Left hindlimb (tissue), 1 donor: ENCODE results near the gene PRSS53.
A peak's percentile ranks its signal among the peaks of the same experiment; 100 is the strongest.
"Not testable (repeated sequence)": the region's sequence is repeated elsewhere in the genome, so short reads cannot be mapped to it uniquely, and the experiment has no call there.

Experiments
- DNase-seq: peaks from one replicate; pipeline ENCODE4 v3.0.0-alpha.2; 2018

The PRSS53 gene

DNA sequence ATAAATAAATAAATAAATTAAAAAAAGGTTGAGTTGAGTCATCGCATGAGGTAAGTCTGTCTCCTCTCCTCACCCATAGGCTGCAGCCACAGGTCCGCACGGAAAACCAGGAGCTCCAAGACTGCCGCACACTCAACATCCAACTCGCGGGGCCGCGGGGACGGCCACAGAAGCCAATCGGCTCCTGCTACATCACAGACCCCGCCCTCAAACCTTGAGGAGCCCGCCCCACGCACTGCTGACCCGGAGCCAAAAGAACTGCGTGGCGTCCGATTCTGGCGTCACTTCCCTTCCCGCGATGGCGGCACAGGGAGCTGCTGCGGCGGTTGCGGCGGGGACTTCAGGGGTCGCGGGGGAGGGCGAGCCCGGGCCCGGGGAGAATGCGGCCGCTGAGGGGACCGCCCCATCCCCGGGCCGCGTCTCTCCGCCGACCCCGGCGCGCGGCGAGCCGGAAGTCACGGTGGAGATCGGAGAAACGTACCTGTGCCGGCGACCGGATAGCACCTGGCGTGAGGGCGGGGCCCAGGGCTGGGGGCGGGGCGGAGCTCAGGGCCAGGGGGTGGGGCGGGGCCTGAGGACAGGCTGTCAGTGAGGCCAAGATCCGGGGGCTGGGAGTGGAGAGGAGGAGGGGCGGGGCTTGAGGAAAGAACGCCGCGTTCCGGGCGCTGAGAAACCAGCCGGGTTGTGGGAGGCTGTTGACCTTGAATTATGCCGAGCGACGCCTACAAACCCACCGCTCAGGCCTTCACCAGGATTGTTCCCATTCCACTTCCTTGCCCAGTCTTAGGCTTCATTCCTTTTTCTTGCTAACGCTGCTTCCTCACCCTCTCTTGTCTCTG, 28.9 kb upstream of the PRSS53 start, which contains the start of gene KAT8:
KAT8 (plus strand) TSS at position 281 of the 839 bp plus-strand sequence; CDS start at position 299, 18 bp downstream.
- peak; percentile 99 for DNase-seq

DNA sequence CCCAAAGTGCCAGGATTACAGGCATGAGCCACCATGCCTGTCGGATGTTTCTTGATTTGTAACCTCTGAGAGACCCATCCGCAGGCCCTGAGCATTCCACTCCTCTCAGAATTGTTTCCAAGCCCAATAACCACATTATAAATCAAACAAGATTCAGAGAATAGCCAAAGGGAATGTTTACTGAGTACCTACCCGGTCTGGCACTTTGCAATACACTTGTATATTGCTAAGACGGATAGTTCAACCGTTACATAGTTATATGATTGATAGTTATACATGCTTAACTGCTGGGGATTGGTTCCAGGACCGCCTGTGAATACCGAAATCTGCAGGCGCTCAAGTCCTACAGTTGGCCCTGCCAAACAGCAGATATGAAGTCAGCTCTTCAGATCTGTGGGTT, 25.7 kb upstream of the PRSS53 start:
- DNase-seq = no peak

DNA sequence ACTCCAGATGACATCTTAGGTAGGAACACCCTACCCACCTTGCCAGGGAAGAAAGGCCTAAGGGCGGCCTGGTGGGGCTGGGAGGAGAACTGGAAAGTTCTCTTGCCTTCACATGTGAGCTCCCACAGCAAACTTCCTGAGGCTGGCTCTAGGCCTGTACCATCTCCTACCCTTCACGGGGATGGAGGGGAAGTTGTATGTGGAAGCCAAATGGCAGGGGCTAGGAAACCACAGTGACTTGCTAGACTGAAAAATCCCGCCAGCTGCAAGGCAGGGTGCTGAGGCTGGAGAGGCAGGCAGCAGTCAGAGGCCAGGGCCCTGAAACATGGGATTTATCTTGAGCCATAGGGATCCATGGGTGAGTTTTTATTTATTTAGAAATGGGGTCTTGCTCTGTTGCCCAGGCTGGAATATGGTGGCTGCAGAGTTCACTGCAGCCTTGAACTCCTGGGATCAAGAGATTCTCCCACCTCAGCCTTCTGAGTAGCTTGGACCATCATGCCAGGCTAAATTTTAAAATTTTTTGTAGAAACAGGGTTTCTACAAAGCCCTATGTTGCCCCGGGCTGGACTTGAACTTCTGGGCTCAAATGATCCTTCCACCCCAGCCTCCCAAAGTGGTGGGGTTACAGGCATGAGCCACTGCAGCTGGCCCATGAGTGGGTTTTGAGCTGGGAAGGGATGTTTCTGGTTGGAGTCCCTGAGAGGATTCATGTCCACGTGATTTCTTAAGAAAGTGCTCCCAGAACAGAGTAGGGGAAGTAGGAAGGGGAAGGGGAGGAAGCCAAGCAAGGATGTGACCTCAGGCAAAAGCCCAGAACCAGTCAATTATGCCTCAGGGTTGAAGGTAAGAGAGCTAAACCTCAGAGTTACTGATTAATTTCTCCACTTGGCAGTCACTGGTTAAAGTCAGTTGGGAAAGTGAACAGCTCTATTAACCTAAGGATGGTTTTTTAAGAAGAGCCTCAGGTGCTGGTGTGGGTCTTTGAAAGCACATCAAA, 24.7 kb upstream of the PRSS53 start:
- no peak for DNase-seq

DNA sequence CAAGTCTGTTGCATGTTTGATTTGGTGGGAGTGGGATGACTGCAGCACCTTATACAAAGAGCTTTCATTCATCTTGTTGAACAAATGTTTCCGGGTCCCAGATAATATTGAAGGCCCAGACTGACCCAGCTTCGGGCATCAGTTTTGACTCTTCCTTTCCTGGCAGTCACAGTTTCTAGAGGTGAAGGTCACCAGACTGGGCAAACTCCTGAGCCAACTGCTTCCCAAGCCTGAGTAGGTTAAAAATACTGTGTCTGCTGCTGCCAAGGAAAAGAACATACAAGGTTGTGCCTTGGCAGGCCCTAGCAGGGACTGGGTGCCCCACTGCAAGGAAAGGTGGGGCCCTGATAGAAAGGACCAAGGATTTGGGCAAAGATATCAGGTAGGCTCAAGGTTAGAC, 24.0 kb upstream of the PRSS53 start:
- DNase-seq = no peak

DNA sequence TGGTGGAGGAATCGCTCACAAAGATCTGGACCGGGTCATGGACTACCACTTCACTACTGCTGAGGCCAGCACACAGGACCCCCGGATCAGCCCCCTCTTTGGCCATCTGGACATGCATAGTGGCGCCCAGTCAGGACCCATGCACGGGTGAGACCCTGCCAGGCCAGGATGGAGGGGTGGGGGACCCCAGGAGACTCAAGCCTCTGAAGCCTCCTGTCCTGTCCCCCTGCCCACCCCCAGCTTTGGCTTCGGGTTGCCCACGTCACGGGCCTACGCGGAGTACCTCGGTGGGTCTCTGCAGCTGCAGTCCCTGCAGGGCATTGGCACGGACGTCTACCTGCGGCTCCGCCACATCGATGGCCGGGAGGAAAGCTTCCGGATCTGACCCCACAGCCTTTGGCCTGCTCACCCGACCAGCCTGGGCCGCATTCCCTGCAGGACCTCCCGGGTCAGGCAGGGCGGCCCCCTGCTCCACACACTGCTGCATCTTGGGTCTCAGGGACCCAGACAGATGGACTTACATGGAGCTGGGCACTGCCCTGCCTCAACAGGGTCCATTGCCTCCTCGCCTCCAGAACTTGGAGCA, 23.2 kb upstream of the PRSS53 start:
- no peak for DNase-seq

GRCh38 chr16:31110106-31111034, 21.6 kb upstream of the PRSS53 start:
- no peak for DNase-seq

- DNase-seq = no peak
Measured at GRCh38 chr16:31109622-31110021, 20.9 kb upstream of the PRSS53 start.

DNA sequence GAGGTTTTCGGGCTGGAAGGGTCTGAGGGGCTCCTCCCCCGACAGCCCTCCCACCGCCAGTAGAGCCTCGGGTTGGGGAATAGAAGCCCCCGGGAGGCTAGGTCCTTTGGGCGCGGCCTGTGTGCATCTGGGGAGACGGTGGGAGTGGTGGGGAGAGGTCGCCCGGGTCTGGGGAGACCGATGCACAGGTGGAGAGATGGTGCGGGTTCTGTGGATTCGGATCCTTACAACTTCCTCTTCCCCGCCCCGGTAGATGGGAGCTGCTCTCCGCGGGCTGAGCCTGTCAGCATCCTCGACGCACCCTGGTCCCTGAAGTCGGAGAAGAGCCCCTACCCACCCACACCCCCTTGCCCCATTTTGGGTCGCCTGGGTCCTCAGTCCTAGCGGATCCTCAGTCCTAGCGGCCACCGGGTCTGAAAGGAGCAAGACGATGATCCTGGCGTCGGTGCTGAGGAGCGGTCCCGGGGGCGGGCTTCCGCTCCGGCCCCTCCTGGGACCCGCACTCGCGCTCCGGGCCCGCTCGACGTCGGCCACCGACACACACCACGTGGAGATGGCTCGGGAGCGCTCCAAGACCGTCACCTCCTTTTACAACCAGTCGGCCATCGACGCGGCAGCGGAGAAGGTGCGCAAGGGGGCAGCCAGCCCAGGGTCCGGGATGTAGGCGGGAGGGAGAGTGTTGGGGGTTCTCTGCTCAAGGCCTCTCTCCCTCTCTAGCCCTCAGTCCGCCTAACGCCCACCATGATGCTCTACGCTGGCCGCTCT, 20.2 kb upstream of the PRSS53 start:
- no peak for DNase-seq

GRCh38 chr16:31108035-31108793, 19.5 kb upstream of the PRSS53 start, which contains the start of gene BCKDK:
BCKDK (plus strand) TSS chr16:31108386; CDS start chr16:31109224, 838 bp downstream.
- peak; percentile 81 for DNase-seq

DNA sequence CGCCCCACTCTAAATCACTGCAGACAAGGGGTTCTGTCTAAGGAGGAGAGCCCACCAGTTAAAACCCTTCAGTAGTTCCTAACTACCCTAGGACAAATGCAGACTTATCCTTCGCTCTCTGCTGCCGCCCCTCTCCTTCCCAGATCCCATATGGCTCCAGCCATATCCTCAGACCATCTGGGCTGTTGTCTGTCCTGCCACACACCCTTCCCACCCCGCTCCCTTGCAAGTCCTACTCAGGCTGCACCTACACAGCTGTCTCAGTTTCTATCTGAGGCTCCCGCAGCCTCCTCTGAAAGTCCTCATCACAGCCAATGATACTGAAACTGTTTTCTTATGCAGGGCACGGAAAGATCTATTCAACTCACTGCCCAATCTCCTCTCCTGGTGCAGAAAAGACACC, 18.7 kb upstream of the PRSS53 start:
- DNase-seq = no peak

GRCh38 chr16:31106509-31107464, 18.0 kb upstream of the PRSS53 start:
- no peak for DNase-seq

DNA sequence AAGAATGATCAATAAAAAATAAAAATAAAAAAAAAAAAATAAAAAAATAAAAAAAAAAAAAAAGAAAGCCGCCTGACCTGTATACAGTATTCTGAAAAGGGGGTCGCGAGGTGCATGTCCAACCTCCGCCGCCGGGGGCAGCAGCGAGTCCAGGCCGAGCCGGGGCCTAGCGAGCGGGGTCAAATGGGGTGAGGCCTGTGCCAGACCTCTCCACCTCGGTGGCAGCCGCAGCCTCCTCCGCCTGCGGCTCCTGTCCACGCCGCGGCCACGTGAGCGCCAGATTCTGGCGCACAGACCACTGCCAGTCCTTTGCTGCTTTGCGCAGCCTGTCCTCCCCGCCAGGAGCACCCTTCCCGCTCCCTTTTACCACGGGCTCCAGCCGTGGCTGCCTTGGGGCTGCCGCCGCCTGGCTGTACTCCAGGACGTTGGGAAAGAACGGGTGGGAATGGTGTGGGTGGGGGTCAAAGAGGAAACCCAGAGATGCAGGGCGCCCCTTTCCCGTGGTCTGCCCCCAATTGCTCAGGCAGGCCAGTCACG, 17.0 kb upstream of the PRSS53 start:
- peak; percentile 77 for DNase-seq

DNA sequence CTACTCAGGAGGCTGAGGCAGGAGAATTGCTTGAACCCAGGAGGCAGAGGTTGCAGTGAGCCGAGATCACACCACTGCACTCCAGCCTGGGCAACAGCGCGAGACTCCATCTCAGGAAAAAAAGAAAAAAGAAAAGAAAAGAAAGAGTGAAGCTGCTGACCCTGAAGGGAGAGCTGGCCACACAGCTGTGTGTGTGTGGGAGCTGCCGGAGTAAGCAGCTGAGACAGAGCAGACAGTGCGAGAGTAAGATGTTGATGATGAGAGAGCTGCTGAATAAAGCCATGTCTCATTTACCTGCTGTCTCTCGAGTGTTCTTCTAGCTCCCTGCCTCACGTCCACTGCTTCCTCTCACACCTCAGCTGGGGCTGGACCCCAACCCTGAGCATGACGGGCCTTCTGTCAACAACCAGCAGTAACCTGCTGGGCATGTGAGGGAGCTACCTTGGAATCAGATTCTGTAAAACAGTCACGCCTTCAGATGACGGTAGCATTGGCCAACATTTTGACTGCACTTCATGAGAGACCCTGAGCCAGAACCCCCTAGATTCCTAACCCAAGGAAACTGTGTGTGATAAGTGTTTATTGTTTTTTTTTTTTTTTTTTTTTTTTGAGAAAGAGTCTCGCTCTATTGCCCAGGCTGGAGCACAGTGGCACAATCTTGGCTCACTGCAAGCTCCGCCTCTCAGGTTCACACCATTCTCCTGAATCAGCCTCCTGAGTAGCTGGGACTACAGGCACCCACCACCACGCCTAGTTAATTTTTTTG, 12.3 kb upstream of the PRSS53 start:
- not testable (repeated sequence) for DNase-seq

GRCh38 chr16:31099860-31100638, 11.3 kb upstream of the PRSS53 start:
- no peak for DNase-seq

DNA sequence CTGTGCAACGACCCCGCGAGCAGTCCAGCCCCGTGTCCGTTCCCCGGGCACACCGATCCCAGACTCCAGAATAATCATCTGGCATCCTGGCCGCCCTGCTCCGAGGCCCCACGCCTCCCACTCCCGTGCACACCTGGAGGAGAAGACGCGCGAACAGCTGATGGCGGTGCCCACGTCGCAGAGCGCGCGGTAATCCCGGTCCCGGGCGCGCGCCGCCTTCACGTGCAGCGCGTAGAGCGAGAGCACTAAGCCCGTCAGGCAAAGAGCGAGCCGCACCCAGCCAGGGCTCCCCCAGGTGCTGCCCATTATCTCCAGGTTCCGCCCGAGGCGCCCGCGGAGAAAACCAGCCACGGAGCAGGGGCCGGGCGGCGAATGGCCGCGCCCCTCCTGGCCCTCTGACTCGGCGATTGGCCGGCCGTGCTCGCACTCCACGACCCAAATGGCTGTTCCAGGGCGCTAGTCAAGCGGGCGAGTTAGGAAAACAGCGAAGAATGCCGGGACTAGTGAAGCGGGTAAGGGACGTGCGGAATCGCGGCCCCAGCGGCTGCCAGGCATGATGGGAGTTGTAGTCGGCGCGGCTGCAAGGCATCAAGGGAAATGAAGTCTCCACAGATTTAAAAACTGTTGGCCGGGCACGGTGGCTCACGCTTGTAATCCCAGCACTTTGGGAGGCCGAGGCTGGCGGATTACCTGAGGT, 5.8 kb upstream of the PRSS53 start, which contains the start of gene VKORC1:
VKORC1 (minus strand) TSS at position 374 of the 697 bp plus-strand sequence; CDS start at position 306, 68 bp downstream.
- DNase-seq = peak; percentile 94

DNA sequence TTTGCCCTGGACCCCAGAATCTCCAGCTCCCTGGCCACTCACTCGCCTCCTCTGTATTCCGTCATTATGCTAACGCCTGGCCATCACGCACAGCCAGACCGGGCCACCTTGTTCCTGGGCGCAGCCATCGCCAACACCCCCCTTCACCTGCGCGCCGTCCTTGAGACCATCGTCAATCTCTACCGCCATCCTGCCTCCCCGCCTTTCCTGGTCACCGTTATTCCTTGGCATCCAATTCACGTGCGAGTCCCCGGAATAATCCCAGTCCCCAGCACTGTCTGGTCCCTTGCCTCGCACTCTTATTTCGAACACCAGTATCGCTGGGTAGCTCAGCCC, 5.3 kb upstream of the PRSS53 start:
- no peak for DNase-seq
